Neural progenitor cell (in vitro differentiated cells): ENCODE data around the gene HERC2.

Experiments
- EZH2 ChIP-seq: fragments of 200-600 bp; sonication (generic); IDR thresholded peaks from 2 replicates; pipeline ENCODE4 v1.6.1; 2017; ENCODE audit warnings: antibody characterized with exemption, mild to moderate bottlenecking, moderate library complexity
- TF ChIP-seq, protein P1 (sequence below): fragments of 200-600 bp; sonication (generic); IDR thresholded peaks from 2 replicates; pipeline ENCODE4 v1.5.1; 2017; ENCODE audit warnings: antibody characterized with exemption, mild to moderate bottlenecking

DNA sequence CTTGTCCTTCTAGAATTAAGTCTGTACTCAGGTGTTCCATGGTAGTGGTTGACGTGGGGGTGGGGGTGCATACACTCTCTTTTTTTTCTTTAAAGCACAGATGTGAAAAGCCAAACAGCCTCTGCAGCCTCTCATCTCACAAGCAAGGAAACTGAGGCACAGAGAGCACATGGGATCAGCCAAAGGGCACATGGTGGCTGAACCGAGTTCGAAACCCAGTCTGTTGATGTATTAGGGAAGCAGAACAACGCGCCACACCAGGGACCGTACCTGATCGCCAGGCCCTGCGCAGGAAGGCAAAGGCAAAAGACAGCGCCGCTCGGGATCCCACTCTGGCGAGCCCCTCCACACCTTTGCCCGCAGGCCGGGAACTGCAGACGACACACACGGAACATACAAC is 47.3 kb downstream of the HERC2 start:
- no peak for TF ChIP-seq EZH2
- TF ChIP-seq, protein P1, sequence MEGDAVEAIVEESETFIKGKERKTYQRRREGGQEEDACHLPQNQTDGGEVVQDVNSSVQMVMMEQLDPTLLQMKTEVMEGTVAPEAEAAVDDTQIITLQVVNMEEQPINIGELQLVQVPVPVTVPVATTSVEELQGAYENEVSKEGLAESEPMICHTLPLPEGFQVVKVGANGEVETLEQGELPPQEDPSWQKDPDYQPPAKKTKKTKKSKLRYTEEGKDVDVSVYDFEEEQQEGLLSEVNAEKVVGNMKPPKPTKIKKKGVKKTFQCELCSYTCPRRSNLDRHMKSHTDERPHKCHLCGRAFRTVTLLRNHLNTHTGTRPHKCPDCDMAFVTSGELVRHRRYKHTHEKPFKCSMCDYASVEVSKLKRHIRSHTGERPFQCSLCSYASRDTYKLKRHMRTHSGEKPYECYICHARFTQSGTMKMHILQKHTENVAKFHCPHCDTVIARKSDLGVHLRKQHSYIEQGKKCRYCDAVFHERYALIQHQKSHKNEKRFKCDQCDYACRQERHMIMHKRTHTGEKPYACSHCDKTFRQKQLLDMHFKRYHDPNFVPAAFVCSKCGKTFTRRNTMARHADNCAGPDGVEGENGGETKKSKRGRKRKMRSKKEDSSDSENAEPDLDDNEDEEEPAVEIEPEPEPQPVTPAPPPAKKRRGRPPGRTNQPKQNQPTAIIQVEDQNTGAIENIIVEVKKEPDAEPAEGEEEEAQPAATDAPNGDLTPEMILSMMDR: no peak
